Raji (cell line): ENCODE data around the gene ACTR5.

Source experiments
- POLR2A ChIP-seq: IDR thresholded peaks from 2 replicates; pipeline ENCODE4 v1.6.1; 2011; ENCODE audit warnings: low read depth, low read length, control low read depth; ENCODE audit not compliant: insufficient read depth

The ACTR5 gene

GRCh38 chr20:38725931-38726803 is 22.1 kb upstream of the ACTR5 start:
- no peak for TF ChIP-seq POLR2A

DNA sequence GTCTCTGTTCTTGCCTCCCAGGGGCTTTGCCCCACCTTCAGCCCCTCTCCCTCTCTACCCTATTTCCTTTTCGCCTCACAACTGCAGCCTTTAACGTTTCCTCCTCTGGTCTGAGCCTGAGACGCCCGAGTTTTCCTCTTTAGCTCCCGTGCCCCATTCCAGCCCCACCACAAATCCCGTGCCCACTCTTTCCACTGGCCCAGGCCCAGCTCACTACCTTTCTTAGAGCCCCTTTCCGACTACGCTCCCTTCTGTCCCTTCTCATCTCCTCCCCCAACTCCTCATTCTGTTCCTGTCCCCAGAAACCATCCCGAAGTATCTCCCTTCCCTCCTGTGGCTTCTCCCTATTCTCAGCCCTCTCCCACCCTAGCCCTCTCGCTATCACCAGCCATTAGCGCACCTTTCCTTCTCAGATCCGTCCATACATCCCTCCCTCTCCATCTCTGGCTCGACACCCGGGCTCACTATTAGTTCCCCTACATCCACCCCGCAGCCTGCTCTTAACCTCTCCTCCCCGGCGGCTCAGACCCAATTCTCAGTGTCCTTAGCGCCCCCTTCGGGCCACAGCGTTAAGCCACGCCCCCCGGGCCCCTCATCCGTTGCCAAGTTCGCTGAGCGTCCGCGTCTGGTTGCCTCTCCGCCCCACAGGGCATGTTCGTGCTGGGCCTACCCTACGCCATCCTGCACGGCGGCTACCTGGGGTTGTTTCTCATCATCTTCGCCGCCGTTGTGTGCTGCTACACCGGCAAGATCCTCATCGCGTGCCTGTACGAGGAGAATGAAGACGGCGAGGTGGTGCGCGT is 21.3 kb upstream of the ACTR5 start:
- TF ChIP-seq POLR2A: no peak

DNA sequence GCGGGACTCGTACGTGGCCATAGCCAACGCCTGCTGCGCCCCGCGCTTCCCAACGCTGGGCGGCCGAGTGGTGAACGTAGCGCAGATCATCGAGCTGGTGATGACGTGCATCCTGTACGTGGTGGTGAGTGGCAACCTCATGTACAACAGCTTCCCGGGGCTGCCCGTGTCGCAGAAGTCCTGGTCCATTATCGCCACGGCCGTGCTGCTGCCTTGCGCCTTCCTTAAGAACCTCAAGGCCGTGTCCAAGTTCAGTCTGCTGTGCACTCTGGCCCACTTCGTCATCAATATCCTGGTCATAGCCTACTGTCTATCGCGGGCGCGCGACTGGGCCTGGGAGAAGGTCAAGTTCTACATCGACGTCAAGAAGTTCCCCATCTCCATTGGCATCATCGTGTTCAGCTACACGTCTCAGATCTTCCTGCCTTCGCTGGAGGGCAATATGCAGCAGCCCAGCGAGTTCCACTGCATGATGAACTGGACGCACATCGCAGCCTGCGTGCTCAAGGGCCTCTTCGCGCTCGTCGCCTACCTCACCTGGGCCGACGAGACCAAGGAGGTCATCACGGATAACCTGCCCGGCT is 20.6 kb upstream of the ACTR5 start:
- no peak for TF ChIP-seq POLR2A

- TF ChIP-seq POLR2A: no peak
Observed at GRCh38 chr20:38728191-38728781, 20.0 kb upstream of the ACTR5 start.

GRCh38 chr20:38728911-38729642 is 19.2 kb upstream of the ACTR5 start:
- TF ChIP-seq POLR2A: no peak

DNA sequence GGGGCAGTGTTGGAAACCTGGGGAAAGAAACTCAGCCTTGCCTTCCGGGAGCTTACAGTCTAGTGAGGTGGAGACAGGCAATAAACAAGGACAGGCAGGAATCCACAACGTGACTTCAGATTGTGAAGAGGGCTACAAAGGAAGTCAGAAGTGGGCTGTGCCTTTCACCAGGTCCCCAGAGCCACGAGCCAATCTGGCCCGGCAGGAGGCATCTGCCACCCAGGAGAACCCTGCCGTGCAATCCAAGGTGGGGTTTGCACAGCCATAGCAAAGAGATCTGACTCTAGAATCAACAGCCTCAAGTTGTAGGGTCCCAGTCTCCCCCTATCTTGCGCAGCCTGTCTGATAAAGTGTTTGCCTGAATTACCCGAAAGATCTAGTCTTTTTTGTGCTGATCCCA is 18.5 kb upstream of the ACTR5 start:
- TF ChIP-seq POLR2A: no peak

- no peak for TF ChIP-seq POLR2A
Observed at GRCh38 chr20:38730167-38730988, 17.9 kb upstream of the ACTR5 start.

DNA sequence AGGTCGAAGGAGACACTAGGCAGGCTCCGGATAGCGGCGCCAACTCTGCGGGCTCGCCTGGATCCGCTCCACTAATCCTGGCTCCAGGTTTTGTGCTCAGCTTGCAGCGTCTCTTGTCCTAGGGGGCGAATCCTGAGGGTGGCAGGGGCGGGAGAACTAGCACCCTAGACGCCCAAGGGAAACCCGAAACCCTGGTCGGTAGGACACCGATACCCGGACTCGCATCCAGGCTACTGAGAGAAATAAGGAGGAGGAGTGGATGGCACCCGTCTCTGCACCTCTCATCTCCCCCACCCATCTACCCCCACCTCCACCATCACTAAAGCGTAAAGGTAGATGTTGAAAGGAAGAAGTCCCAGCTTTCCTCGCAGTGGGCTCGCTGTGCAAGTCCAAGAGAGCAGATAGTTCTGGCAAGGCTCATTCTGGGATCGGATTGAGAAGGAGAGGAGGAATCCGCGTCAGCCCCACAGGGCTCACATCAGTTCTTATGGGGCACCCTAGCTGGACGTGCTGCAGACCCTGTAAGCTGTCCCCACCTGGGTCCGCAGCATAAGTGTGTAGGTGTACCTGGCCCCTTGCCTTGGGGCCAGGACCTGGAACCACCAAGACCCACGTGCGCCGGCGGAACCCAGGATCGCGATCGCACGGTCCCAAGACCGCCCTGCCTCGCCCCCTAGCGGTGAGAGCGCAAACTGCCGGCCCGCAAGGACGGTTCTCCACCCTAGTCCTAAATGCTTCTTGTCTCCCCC is 17.1 kb upstream of the ACTR5 start:
- TF ChIP-seq POLR2A: no peak

DNA sequence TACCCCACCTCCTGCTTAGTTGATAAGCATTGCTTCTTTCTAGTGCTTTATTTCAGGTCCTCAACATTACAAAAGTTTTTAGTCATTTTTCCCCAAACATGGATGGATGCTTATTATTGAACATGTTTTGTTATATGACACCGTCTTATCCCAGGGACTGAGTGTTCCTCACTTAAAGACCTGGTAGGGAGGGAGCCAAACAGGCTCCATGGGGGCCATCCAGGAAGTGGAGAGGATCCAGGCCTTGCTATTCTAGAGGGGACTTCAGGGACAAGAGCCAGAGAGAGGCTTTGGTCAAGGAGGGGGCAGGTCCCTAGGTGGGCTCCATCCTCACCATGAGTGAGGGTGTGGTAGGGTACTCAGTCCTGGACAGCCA is 16.5 kb upstream of the ACTR5 start:
- TF ChIP-seq POLR2A: no peak

- TF ChIP-seq POLR2A: no peak
Observed at GRCh38 chr20:38732981-38733380, 15.3 kb upstream of the ACTR5 start.

- no peak for TF ChIP-seq POLR2A
Observed at GRCh38 chr20:38735172-38735571, 13.1 kb upstream of the ACTR5 start.

DNA sequence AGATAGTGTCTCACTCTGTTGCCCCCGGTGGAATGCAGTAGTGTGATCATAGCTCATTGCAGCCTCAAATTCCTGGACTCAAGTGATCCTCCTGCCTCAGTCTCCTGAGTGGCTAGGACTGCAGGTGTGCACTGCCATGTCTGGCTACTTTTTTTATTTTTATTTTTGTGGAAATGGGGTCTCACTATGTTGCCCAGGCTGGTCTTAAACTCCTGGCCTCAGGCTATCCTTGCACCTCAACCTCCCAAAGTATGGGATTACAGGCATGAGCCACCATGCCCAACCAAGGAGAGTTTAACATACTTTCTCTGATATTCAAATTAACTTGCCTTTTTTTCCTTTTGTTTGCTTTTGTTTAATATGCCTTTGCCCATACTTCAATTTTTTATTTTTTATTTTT is 10.4 kb upstream of the ACTR5 start:
- no peak for TF ChIP-seq POLR2A

DNA sequence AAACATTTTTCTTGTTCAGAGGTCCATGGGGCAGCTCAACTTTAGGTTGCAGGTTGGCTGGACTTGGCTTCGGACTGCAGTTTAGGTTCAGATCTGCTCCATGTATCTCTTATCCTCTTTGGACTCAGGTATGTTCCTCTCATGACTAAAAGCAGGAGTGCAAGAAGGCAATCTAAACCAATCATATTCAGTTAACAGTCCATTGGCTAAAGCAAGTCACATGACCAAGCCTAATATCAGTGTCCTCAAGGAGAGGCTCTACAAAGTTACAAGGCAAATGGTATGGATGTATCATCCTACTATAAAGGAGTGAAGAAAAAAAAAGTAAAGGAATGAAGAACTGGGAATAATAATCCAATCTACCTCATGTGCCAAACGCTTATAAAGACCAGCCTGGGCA is 2.5 kb upstream of the ACTR5 start:
- TF ChIP-seq POLR2A: no peak
